ENCODE results near the gene FAN1.
A peak's percentile ranks its signal among the peaks of the same experiment; 100 is the strongest.

FAN1 gene

GRCh38 chr15:30954674-30955073 lies 51.0 kb downstream of the FAN1 start:
- no peak for DNase-seq (ENCODE audit: low read depth in 2 of 2, low spot score in 1 of 2)

- no peak for DNase-seq (ENCODE audit: low read depth in 2 of 2, low spot score in 1 of 2)
Measured at GRCh38 chr15:30956216-30957124, 52.8 kb downstream of the FAN1 start.

- no peak for DNase-seq (ENCODE audit: low read depth in 2 of 2, low spot score in 1 of 2)
Measured at GRCh38 chr15:30958219-30958618, 54.5 kb downstream of the FAN1 start.

- no peak for DNase-seq (ENCODE audit: low read depth in 2 of 2, low spot score in 1 of 2)
Measured at GRCh38 chr15:30962079-30962478, 58.4 kb downstream of the FAN1 start.

GRCh38 chr15:30962659-30963058 lies 58.9 kb downstream of the FAN1 start:
- no peak for DNase-seq (ENCODE audit: low read depth in 2 of 2, low spot score in 1 of 2)

- no peak for DNase-seq (ENCODE audit: low read depth in 2 of 2, low spot score in 1 of 2)
Measured at GRCh38 chr15:30963681-30964080, 60.0 kb downstream of the FAN1 start.

- no peak for DNase-seq (ENCODE audit: low read depth in 2 of 2, low spot score in 1 of 2)
Measured at GRCh38 chr15:30969724-30970123, 66.0 kb downstream of the FAN1 start.

- DNase-seq (ENCODE audit: low read depth in 2 of 2, low spot score in 1 of 2): no peak
Measured at GRCh38 chr15:30973379-30973778, 69.7 kb downstream of the FAN1 start.

GRCh38 chr15:30974112-30974511 lies 70.4 kb downstream of the FAN1 start:
- DNase-seq (ENCODE audit: low read depth in 2 of 2, low spot score in 1 of 2): no peak

GRCh38 chr15:30978328-30978727 lies 74.6 kb downstream of the FAN1 start:
- no peak for DNase-seq (ENCODE audit: low read depth in 2 of 2, low spot score in 1 of 2)

GRCh38 chr15:30979457-30979856 lies 75.7 kb downstream of the FAN1 start:
- DNase-seq (ENCODE audit: low read depth in 2 of 2, low spot score in 1 of 2): no peak

GRCh38 chr15:30984118-30984517 lies 80.4 kb downstream of the FAN1 start:
- DNase-seq (ENCODE audit: low read depth in 2 of 2, low spot score in 1 of 2): no peak

- no peak for DNase-seq (ENCODE audit: low read depth in 2 of 2, low spot score in 1 of 2)
Measured at GRCh38 chr15:30984542-30984941, 80.8 kb downstream of the FAN1 start.

- no peak for DNase-seq (ENCODE audit: low read depth in 2 of 2, low spot score in 1 of 2)
Measured at GRCh38 chr15:30985081-30985531, 81.4 kb downstream of the FAN1 start.

- no peak for DNase-seq (ENCODE audit: low read depth in 2 of 2, low spot score in 1 of 2)
Measured at GRCh38 chr15:30990036-30990435, 86.3 kb downstream of the FAN1 start.

- DNase-seq (ENCODE audit: low read depth in 2 of 2, low spot score in 1 of 2): no peak
Measured at GRCh38 chr15:30990446-30991254, 86.9 kb downstream of the FAN1 start.

GRCh38 chr15:30991255-30992235 lies 87.8 kb downstream of the FAN1 start, which contains the start of gene MTMR10:
Gene MTMR10 (minus strand): TSS chr15:30991628. CDS start chr15:30991506, 122 bp downstream.
- peak; percentile 30 to 43 for DNase-seq (ENCODE audit: low read depth in 2 of 2, low spot score in 1 of 2)

- DNase-seq (ENCODE audit: low read depth in 2 of 2, low spot score in 1 of 2): no peak
Measured at GRCh38 chr15:30992249-30992864, 88.6 kb downstream of the FAN1 start.

Measured in stimulated activated CD8-positive, alpha-beta memory T cell treated with anti-CD3 and anti-CD28 coated beads, Interleukin-4, amount 100 ng/mL, for 4 hours (primary cell).